WTC11 (cell line): ENCODE data around the gene ERICH6B.

Experiments
- AFF4 ChIP-seq: sonication (generic); formaldehyde crosslinking; IDR thresholded peaks from 2 replicates; pipeline ENCODE4 v1.8.1; 2023; ENCODE audit warnings: mild to moderate bottlenecking, missing genetic modification reagents, borderline replicate concordance
- ATF1 ChIP-seq: sonication (generic); formaldehyde crosslinking; IDR thresholded peaks from 2 replicates; pipeline ENCODE4 v1.8.1; 2023; ENCODE audit warnings: mild to moderate bottlenecking, moderate library complexity, missing genetic modification reagents
- CREB1 ChIP-seq: sonication (generic); formaldehyde crosslinking; IDR thresholded peaks from 2 replicates; pipeline ENCODE4 v1.8.0; 2023; ENCODE audit warnings: mild to moderate bottlenecking, missing genetic modification reagents
- CTCF ChIP-seq: fragments of 200-600 bp; IDR thresholded peaks from 2 replicates; pipeline ENCODE4 v1.8.0; 2022; ENCODE audit warnings: antibody characterized with exemption
- E2F5 ChIP-seq: sonication (generic); formaldehyde crosslinking; IDR thresholded peaks from 2 replicates; pipeline ENCODE4 v1.8.1; 2022; ENCODE audit warnings: mild to moderate bottlenecking, moderate library complexity, missing genetic modification reagents
- ETV6 ChIP-seq: sonication (generic); formaldehyde crosslinking; IDR thresholded peaks from 2 replicates; pipeline ENCODE4 v1.8.1; 2022; ENCODE audit warnings: mild to moderate bottlenecking, missing genetic modification reagents
- FOXJ3 ChIP-seq: sonication (generic); formaldehyde crosslinking; IDR thresholded peaks from 2 replicates; pipeline ENCODE4 v1.9.0; 2021; ENCODE audit warnings: missing genetic modification reagents, mild to moderate bottlenecking, borderline replicate concordance
- GABPB1 ChIP-seq: sonication (generic); formaldehyde crosslinking; IDR thresholded peaks from 2 replicates; pipeline ENCODE4 v1.8.1; 2023; ENCODE audit warnings: mild to moderate bottlenecking, missing genetic modification reagents
- KAT7 ChIP-seq: sonication (generic); formaldehyde crosslinking; IDR thresholded peaks from 2 replicates; pipeline ENCODE4 v1.8.1; 2023; ENCODE audit warnings: missing genetic modification reagents, mild to moderate bottlenecking, borderline replicate concordance
- NFATC4 ChIP-seq: fragments of 250-450 bp; sonication (Bioruptor Pico); IDR thresholded peaks from 2 replicates; pipeline ENCODE4 v1.9.0; 2021; ENCODE audit warnings: mild to moderate bottlenecking
- NR2C2 ChIP-seq: sonication (generic); formaldehyde crosslinking; IDR thresholded peaks from 2 replicates; pipeline ENCODE4 v1.8.0; 2022; ENCODE audit warnings: mild to moderate bottlenecking, missing genetic modification reagents
- TEAD4 ChIP-seq: sonication (generic); formaldehyde crosslinking; IDR thresholded peaks from 2 replicates; pipeline ENCODE4 v1.8.0; 2022; ENCODE audit warnings: mild to moderate bottlenecking, missing genetic modification reagents
- ZBTB43 ChIP-seq: sonication (generic); formaldehyde crosslinking; IDR thresholded peaks from 2 replicates; pipeline ENCODE4 v1.8.1; 2023; ENCODE audit warnings: mild to moderate bottlenecking, missing genetic modification reagents
- TF ChIP-seq, protein P1 (sequence below): sonication (generic); formaldehyde crosslinking; IDR thresholded peaks from 2 replicates; pipeline ENCODE4 v1.8.0; 2022; ENCODE audit warnings: missing genetic modification reagents

DNA sequence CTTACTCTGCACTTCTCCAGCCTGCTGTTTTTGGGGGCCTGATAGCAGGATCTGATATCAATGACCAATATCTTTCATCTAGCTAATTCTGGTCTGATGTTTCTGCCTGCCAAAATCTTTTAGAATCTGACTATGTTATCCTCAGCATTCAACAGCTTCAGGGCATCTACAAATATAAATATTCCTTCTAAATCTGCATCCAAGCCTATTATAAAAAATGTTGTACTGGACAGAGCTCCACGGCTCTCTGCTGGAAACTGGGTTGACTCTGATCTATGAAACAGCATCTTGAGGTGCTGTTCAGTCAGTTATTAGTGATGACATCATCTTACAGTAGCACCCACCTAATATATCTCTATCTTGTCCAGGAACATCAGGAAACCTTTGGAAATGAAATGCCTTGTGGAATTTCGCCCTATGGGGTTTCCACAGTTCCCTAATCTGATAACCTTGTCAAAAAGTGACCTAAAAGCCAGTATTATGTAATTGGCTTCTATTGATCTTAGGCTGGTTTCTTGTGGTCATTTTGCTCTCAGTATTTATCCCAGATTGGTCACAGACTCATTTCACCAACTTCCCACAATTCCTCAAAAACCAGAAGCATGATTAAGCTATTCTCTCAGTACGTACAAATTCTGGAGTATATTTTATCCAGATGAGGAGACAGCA lies 33.0 kb downstream of the ERICH6B start:
- no peak for TF ChIP-seq E2F5
- TF ChIP-seq CREB1 (CRISPR knock-in tag) = no peak
- no peak for TF ChIP-seq CTCF
- TF ChIP-seq NR2C2 (CRISPR knock-in tag) = no peak
- no peak for TF ChIP-seq ZBTB43 (CRISPR knock-in tag)
- no peak for TF ChIP-seq KAT7
- TF ChIP-seq TEAD4 = no peak
- no peak for TF ChIP-seq AFF4 (CRISPR knock-in tag)
- no peak for TF ChIP-seq GABPB1
- TF ChIP-seq ETV6 (CRISPR knock-in tag) = no peak
- TF ChIP-seq FOXJ3 (CRISPR knock-in tag) = no peak
- TF ChIP-seq, protein P1, sequence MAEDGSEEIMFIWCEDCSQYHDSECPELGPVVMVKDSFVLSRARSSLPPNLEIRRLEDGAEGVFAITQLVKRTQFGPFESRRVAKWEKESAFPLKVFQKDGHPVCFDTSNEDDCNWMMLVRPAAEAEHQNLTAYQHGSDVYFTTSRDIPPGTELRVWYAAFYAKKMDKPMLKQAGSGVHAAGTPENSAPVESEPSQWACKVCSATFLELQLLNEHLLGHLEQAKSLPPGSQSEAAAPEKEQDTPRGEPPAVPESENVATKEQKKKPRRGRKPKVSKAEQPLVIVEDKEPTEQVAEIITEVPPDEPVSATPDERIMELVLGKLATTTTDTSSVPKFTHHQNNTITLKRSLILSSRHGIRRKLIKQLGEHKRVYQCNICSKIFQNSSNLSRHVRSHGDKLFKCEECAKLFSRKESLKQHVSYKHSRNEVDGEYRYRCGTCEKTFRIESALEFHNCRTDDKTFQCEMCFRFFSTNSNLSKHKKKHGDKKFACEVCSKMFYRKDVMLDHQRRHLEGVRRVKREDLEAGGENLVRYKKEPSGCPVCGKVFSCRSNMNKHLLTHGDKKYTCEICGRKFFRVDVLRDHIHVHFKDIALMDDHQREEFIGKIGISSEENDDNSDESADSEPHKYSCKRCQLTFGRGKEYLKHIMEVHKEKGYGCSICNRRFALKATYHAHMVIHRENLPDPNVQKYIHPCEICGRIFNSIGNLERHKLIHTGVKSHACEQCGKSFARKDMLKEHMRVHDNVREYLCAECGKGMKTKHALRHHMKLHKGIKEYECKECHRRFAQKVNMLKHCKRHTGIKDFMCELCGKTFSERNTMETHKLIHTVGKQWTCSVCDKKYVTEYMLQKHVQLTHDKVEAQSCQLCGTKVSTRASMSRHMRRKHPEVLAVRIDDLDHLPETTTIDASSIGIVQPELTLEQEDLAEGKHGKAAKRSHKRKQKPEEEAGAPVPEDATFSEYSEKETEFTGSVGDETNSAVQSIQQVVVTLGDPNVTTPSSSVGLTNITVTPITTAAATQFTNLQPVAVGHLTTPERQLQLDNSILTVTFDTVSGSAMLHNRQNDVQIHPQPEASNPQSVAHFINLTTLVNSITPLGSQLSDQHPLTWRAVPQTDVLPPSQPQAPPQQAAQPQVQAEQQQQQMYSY = no peak
- no peak for TF ChIP-seq ATF1
- no peak for TF ChIP-seq NFATC4
